T-helper 1 cell treated with Interleukin-12 subunit alpha and Interleukin-12 subunit beta and Interleukin-4 antibody, amounts not matched to agents 30 ng/mL and 1 ng/mL, for 36 hours (primary cell): ENCODE data around the gene FER. TPM values are rescaled to one million over a fixed set of nuclear protein-coding genes. Genes with fewer than 3 reads are reported as not detected.
"Not testable (repeated sequence)": the region's sequence is repeated elsewhere in the genome, so short reads cannot be mapped to it uniquely, and the experiment has no call there.

ENCODE experiments used
- intact Hi-C: fragments of 100-400 bp; cut with micrococcal nuclease; formaldehyde crosslinking; loops from one replicate; pipeline ENCODE4 v1.15.1; 2024
- total RNA-seq: library from RNA; stranded (reverse); gene quantifications from 2 replicates; pipeline ENCODE4 v1.2.3, GENCODE V29; 2022

FER gene
- total RNA-seq, 1 donor from 2014 or later, result 2.3 TPM

DNA sequence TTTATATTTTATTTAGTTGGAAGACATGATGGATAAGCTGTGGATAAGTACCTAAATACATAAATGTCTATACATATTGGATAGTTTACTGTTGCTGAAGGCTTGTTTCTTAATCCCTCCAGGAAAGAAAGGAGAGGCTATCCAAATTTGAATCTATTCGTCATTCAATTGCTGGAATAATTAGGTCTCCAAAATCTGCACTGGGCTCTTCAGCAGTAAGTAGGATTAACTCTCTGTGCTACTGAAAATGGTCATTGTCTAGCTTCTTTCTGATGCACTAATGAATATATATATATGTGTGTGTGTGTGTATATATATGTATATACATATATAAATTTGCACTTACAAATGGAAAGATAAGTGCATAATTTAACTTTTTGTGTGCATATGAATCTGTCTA is 198.3 kb downstream of the FER start:
- intact Hi-C loops, result no loop called here

DNA sequence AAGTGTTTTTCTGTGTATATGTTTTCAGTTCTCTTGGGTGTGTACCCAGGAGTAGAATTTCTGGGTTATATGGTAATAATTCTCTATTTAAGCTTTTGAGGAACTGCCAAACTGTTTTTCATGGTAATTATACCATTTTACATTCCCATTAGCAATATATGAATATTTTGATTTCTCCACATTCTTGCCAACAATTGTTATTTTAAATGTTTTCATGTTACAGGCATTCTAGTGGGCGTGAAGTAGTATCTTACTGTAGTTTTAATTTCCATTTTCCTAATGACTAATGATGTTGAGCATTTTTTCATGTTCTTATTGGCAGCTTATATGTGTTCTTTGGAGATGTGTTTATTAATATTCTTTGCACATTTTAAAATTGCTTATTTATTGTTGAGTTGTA is 199.5 kb downstream of the FER start:
- intact Hi-C loops, result no loop called here

DNA sequence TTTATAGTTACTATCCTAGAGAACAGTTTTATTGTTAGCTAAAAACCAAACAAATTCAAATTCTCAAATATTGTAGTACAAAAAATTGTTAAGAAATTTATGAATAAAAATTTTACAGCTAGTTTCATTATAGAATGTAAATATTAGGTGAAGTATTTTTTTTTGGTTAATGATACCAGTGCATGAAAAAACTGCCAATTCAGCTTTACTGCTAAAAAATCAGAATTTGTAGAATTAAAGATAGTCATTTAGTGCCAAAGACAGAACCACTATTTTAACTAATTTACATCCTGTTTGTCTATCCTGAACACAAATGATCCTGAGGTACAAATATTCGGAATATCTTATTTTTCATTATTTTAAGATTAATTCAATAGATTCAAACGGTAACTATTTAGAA is 202.6 kb downstream of the FER start:
- intact Hi-C loops, result no loop called here

DNA sequence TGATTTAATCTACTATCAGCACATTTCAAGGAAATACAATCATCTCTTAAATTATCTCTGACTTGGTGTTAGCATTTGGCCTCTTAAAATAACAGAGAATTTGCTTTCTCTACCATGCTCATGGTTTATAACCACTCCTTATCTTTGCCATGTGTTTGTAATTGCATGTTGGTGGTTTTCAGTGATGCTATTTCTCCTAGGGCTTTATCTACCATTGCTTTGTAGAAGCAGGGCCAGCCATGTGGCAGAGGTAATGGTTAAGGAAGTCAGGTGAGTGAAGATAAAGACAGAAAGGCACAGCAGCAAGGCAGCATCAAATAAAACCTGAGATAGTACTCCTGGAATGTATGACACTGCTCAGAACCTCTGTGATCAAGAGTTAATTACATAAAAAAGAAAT is 206.2 kb downstream of the FER start:
- intact Hi-C loops, result no loop called here

DNA sequence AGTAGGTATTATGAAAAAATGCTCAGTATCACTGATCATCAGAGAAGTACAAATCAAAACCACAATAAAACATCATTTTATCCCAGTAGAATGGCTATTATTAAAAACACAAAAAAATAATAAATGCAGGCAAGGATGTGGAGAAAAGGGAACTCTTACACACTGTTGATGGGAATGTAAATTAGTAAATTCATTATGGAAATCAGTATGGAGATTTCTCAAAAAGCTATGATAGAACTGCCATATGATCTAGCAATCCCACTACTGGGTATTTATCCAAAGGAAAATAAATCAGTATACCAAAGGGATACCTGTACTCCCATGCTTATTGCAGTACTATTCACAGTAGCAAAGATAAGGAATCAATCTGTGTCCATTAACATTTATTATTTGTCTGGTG is 209.6 kb downstream of the FER start:
- intact Hi-C loops, result no loop called here

DNA sequence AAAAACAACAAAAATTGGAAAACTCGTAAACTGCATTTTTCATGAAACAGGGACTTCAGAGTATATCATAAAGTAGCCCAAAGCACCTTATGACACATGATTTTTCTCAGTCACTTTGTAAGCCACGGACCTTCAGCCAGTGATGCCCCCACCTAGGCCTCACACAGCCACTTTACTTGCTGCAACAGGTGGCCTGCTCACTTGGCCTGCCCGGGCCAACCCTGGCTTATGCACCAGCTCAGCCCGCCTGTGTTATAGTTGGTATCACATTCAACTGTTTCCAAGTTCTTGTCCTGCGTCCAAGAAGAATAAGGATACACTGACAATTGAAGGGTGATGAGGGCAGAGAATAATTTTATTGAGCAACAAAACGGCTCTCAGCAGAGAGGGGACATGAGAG is 219.2 kb downstream of the FER start:
- intact Hi-C loops, result no loop called here

DNA sequence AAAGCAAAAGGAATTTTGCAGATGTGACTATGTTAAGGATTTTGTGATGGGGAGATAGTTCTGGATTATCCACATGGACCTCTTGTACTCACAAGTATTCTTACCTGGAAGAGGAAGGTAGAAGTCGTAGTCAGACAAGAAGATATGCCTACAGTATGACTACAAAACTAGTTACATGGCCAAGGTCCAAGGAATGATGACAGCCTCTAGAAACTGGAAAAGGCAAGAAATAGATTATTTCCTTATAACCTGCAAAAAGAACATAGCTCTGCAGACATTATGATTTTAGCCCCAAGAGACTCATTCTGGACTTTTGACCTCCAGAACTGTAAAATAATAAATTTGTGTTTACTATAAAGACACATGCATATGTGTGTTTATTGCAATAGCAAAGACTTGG is 226.9 kb downstream of the FER start:
- intact Hi-C loops, result no loop called here

DNA sequence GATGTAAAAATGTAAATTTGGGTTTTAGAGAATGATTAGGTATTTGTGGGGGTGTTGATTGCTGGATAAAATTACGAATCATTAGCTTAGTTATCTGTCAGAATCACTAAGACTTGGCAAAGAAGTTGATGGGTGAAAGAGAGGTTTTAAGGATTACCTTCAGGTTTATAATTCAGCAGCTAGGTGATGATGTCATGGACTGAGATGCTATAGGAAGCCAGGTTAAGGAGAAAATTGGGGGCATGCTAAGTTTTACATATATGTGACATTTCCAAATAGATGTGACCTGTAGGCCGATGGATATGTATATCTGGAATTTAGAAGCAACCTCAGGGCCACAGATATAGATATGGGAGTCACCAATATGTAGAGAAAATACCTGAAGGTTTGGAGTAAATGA is 228.0 kb downstream of the FER start:
- intact Hi-C loops, result no loop called here

DNA sequence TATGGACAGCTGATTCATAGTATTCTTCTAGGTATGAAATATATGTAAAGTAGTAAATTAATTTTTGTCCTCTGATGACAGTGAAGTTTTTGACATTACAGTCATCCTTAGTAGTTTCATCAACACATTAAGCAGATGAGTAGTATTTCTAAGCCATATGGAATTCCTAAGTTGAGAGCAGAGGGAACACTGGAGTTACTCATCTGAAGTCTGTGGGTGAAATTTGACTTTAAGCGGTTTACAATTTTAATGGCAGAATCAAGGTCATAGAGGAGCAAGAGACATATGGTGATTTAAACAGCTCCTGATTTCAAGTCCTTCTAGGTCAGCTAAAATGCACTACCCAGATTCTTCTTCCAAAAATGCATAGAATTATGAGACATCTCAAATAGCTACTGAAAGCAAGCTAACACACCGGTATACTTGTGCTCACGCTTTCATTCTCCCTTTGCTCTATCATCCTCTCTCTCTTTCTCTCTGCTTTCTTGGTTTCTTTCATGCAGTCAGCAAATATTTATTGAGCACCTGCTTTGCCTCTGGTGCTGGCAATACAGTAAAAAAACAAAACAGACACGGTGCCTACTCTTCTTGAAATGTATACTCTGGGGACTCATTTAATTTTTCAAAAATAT is 235.9 kb downstream of the FER start:
- intact Hi-C loops, result no loop called here

DNA sequence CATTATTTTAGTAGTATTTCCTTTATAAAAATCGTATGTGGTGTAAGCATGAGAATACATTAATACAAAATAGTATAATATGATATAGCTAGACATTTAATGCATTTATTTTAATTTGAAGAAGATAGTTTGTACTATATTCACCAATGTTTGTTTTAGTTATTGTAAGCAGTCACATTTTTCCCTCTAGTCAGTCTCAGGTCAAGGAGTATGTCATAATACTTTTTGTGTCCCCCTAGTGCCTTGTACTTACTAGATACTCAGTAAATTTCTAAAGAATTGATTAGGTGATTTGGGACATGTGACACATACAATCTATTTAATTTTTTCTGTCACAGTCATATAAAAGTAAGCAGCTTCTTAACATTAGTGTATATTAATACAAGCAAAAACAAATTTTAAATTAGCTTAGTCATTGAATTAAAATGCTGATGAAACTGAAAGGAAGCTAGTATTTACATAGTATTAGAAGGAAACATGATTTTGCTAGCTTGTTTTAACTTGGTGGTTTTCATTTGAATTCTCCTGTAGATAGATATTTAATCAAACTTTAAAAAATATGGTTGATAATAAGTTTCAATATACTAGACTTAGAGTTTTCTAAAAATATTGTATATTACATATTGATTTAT is 242.2 kb downstream of the FER start:
- intact Hi-C loops, result no loop called here

DNA sequence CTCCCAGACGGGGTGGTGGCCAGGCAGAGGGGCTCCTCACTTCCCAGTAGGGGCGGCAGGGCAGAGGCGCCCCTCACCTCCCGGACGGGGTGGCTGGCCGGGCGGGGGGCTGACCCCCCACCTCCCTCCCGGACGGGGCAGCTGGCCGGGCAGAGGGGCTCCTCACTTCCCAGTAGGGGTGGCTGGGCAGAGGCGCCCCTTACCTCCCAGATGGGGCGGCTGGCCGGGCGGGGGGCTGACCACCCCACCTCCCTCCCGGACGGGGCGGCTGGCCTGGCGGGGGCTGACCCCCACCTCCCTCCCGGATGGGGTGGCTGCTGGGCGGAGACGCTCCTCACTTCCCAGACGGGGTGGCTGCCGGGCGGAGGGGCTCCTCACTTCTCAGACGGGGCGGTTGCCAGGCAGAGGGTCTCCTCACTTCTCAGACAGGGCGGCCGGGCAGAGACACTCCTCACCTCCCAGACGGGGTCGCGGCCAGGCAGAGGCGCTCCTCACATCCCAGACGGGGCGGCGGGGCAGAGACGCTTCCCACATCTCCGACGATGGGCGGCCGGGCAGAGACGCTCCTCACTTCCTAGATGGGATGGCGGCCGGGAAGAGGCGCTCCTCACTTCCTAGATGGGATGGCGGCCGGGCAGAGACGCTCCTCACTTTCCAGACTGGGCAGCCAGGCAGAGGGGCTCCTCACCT is 244.8 kb downstream of the FER start:
- intact Hi-C loops, result not testable (repeated sequence)

DNA sequence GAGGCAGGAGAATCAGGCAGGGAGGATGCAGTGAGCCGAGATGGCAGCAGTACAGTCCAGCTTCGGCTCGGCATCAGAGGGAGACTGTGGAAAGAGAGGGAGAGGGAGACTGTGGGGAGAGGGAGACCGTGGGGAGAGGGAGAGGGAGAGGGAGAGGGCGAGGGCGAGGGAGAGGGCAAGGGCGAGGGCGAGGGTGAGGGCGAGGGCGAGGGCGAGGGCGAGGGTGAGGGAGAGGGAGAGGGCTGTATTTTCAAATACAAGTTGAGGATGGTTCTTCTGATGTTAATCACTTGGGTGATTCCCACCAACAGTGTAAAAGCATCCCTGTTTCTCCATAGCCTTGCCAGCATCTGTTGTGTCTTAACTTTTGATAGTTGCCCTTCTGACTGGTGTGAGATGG is 245.7 kb downstream of the FER start:
- intact Hi-C loops, result not testable (repeated sequence)

DNA sequence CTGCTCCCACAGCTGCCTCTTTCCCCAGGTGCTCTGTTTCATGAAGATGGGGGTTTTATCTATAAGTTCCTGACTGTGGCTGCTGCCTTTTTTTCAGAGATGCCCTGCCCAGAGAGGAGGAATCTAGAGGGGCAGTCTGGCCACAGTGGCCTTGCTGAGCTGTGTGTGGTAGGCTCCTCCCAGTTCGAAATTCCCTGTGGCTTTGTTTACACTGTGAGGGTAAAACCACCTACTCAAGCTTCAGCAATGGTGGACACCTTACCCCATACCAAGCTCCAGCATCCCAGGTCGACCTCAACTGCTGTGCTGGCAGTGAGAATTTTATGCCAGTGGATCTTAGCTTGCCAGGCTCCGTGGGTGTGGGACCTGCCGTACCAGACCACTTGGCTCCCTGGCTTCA is 250.0 kb downstream of the FER start:
- intact Hi-C loops, result no loop called here

DNA sequence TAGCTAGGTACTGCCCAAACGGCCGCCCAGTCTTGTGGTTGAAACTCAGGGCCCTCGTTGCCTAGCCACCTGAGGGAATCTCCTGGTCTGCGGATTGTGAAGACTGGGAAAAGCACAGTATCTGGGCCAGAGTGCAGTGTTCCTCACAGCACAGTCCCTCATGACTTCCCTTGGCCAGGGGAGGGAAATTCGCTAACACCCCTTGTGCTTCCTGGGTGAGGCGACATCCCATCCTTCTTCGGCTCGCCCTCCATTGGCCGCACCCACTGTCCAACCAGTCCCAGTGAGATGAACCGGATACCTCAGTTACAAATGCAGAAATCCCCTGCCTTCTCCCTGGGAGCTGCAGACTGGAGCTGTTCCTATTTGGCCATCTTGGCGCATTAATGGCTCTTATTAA is 250.5 kb downstream of the FER start:
- intact Hi-C loops, result no loop called here

DNA sequence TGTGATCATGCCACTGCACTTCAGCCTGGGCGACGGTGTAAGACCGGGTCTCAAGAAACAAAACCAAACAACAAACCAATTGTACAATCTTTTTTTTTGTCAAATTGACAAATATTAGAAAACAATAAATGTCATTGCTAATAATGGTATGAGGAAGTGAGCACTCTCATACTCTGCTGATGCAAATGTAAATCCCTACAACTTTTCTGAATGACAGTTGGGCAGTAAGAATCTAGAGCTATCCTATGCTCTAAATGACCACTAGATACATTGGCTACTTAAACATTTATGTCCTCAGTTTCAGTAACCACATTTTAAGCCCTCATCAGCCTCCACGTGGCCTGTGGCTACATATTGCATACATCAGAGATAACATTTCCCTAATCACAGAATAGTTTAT is 256.2 kb downstream of the FER start:
- intact Hi-C loops, result no loop called here

DNA sequence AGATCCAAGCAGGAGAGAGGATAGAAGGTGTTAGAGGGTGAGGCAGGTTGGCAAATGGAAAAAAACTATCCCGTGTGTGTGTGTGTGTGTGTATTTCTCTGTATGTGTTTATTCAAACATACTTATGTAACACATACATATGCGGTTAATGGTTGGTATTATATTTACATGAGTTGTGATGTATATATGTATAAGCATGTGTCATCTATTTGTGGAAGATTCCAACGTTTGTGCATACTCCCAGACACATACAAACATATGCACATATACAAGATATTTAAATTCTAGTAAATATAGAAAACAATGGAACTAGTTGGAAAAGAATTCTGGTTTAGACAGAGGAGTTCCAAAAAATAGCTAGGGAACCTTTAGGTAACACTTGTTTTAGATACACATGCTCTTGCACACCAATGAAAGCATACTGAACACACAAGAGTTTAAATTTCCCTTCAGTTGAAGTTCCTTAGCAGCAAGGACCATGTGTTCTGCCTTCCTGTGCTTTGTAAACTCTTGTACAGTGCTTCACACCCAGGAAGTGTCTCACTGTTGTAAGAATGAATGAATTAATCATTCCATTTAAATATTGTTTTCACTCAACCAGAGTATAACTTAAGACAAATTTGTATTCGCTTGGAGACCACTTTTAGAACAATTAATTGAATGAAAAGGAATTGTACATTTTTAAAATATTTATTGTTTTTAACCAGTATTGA is 257.8 kb downstream of the FER start:
- intact Hi-C loops, result no loop called here

DNA sequence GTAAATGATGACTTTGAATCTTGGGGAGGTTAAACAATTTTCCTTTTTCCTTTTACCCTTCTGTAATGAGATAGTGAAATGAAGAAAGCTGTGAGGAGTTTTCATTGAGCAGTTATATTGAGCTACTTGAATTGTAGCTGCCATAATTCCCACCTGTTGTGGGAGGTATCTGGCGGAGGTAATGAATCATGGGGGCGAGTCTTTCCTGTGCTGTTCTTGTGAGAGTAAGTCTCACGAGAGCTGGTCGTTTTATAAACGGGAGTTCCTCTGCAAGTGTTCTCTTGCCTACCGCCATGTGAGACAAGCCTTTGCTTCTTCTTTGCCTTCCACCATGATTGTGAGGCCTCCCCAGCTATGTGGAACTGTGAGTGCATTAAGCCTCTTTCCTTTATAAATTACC is 258.4 kb downstream of the FER start:
- intact Hi-C loops, result no loop called here

DNA sequence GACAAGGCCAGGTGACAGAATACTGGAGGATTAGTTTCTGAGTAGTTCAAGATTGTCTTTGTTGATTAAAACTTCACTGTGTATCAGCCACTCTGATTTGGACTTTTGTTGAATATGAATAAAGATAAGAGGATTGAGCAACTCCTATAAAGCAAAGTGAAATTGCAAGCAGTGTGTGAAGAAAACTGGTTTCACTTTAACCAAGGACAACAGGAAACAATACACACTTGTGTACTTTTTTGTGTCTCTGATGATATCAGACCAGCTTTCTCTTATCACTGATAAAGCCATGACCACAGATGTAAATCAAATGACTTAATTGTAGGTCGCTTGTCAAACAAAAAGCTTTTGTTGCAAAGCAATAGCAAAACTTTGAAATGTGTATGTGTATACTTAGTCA is 268.6 kb downstream of the FER start:
- intact Hi-C loops, result no loop called here

DNA sequence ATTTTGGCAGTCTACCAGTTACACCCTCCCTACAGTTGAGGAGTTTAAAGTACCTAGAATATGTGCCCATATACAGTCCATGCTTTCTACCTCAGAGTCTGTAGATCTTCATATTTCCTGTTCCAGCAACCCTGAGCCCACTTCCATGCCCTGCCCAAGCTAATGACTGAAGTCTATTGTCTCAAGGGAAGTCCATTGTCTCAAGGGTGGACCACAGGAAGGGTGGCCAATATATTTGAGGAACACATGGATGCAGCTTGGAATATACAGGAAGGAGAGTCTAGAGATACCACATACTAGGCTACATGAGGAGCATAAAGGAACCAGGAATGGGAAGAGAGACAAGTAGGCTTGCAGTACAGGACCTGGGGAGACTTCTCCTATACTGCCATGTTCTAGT is 274.4 kb downstream of the FER start:
- intact Hi-C loops, result no loop called here

DNA sequence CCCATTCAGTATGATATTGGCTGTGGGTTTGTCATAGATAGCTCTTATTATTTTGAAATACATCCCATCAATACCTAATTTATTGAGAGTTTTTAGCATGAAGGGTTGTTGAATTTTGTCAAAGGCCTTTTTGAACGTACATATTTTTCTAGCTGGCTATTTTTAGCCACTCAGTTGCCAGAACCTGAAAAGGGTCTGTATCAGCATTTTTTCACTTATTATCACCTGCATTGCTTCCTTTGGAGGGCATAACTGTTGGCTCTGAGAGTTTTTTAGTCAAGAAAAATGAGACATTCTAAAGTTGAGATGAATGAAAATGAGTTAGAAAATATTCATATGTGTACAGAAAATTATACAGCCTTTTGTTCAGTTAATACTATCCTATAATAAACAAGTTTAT is 278.0 kb downstream of the FER start:
- intact Hi-C loops, result not testable (repeated sequence)

DNA sequence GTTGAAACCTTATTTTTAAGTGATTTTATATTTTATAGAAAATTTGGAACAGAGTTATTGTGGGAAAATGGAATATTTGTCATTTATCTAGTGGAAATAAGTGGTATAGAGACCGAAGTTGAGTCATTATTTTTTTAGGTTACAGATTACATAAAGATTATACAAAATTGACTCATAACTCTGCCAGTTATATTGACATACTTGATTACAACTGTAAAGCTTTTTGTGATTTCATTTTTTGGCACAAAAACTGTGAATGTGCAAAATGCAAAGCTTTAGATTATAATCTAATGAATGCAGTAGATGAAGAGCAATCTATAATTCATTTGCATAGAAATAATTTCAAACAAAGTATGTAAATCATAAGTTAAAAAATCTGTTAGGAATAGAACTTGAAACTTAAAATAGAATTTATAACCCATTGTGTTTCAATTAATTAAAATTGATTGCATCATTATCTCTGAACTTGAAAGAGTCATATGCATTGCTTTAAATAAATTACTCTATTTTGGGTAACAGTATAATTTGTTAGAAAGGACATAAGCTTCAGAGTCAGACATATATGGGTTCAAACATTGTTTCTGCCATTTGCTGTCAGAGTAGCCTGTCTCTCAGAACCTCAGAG is 280.4 kb downstream of the FER start:
- intact Hi-C loops, result no loop called here
